ENCODE measurements around the gene KIF26B. TPM values are rescaled to one million over a fixed set of nuclear protein-coding genes. Genes with fewer than 3 reads are reported as not detected.

The KIF26B gene
- polyA plus RNA-seq, 2 of the 4 experiments (the other 2 are of a cell fraction): 0.01 to 0.04 TPM

GRCh38 chr1:245276445-245276844, 121.7 kb downstream of the KIF26B start:
- WGBS (ENCODE audit: missing lambda C conversion rate): 42% methylated on average over 5 of the region's 5 CpGs
- Histone ChIP-seq H3K4me3 (no peak overlapping the region), H3K9me3 (no peaks in the 10 kb centered on the region; the same call in 2 of the 3 replicates), H3K4me2 (no peak overlapping the region), H3K27ac (no peak overlapping the region), H3K4me1 (no peaks in the 10 kb centered on the region)
- FAIRE-seq (no peak), ATAC-seq (no peak), DNase-seq (ENCODE audit: low read depth in 1 of 2, low spot score in 1 of 2) (no peak)
- CTCF ChIA-PET: no interaction called here
- POLR2A ChIA-PET: no interaction called here
- no peak for TF ChIP-seq CBX2 (IDR thresholded peaks at IDR 0.05; ENCODE audit: borderline replicate concordance, low read depth)
- TF ChIP-seq CTCF (IDR thresholded peaks at IDR 0.05): no peak
- TF ChIP-seq CHD4 (IDR thresholded peaks at IDR 0.05; ENCODE audit: borderline replicate concordance): no peak
- TF ChIP-seq ZSCAN20 (CRISPR knock-in tag; IDR thresholded peaks at IDR 0.05): no peak
- TF ChIP-seq RAD21 (conservative IDR thresholded peaks at IDR 0.05 in 1 of 2, IDR thresholded peaks at IDR 0.05 in 1 of 2): no peak
- no peak for TF ChIP-seq HOXA7 (CRISPR knock-in tag; IDR thresholded peaks at IDR 0.05)
- TF ChIP-seq CHD2 (IDR thresholded peaks at IDR 0.05; ENCODE audit: low read length, partially characterized antibody): no peak
- no peak for TF ChIP-seq CBX8 (IDR thresholded peaks at IDR 0.05)
- TF ChIP-seq CEBPB (IDR thresholded peaks at IDR 0.05): no peak
- no peak for TF ChIP-seq EHF (CRISPR knock-in tag; IDR thresholded peaks at IDR 0.05)
- TF ChIP-seq RARB (CRISPR knock-in tag; IDR thresholded peaks at IDR 0.05): no peak
- TF ChIP-seq ZNF302 (CRISPR knock-in tag; IDR thresholded peaks at IDR 0.05): no peak
- TF ChIP-seq EP300 (IDR thresholded peaks at IDR 0.05): no peak

GRCh38 chr1:245277276-245277675, 122.5 kb downstream of the KIF26B start:
- no peak overlapping the region for H3K4me2 ChIP-seq
- 15% methylated on average over 3 of the region's 3 CpGs for WGBS (ENCODE audit: missing lambda C conversion rate)
- ATAC-seq (peak in 1 of 2 experiments; percentile 66; a peak in 3 of 6 replicates), DNase-seq (ENCODE audit: low read depth in 1 of 2, low spot score in 1 of 2) (no peak), FAIRE-seq (no peak)
- no peak overlapping the region for H3K27ac ChIP-seq
- TF ChIP-seq BCL3 (IDR thresholded peaks at IDR 0.05) (no peak), RAD21 (conservative IDR thresholded peaks at IDR 0.05 in 1 of 2, IDR thresholded peaks at IDR 0.05 in 1 of 2) (0 out of 5 replicates have a peak, but pooled peaks of 1 of the 2 experiments have one; percentile 15)
- ChIA-PET CTCF (no interaction called here), POLR2A (no interaction called here)
- H3K9me3 ChIP-seq: no peaks in the 10 kb centered on the region
- H3K4me1 ChIP-seq: no peaks in the 10 kb centered on the region
- no peak overlapping the region for H3K4me3 ChIP-seq

- no peak overlapping the region for H3K4me2 ChIP-seq
- CTCF ChIA-PET: no interaction called here
- TF ChIP-seq USF2 (IDR thresholded peaks at IDR 0.05): 0 out of 2 replicates have a peak, but pooled peaks have one; percentile 17
- no peak for TF ChIP-seq CTCF (IDR thresholded peaks at IDR 0.05)
- no peak for DNase-seq (ENCODE audit: low read depth in 1 of 2, low spot score in 1 of 2)
- H3K27ac ChIP-seq: no peak overlapping the region
- no peaks in the 10 kb centered on the region for H3K4me1 ChIP-seq
- no peak for FAIRE-seq
- POLR2A ChIA-PET: no interaction called here
- no peak overlapping the region for H3K4me3 ChIP-seq
- ATAC-seq: no peak
- H3K9me3 ChIP-seq: no peaks in the 10 kb centered on the region
- 32% methylated on average over 4 of the region's 4 CpGs for WGBS (ENCODE audit: missing lambda C conversion rate)
Measured at GRCh38 chr1:245278846-245279245, 124.1 kb downstream of the KIF26B start.

All from A549 (cell line).